SK-N-MC (cell line): ENCODE results near the gene USP32.

ENCODE experiments used
- DNase-seq: peaks from one replicate; pipeline ENCODE4 v3.0.0-alpha.2; 2011; ENCODE audit warnings: low read depth, low spot score
- H3K27ac ChIP-seq: fragments of 200-600 bp; sonication (generic); 2 replicates; pipeline ENCODE4 v1.5.1; 2016; ENCODE audit warnings: mixed run types
- H3K36me3 ChIP-seq: fragments of 200-600 bp; sonication (generic); 2 replicates; pipeline ENCODE4 v1.6.1; 2017; ENCODE audit warnings: antibody characterized with exemption, low read length, mixed read lengths; ENCODE audit not compliant: insufficient read depth
- H3K4me3 ChIP-seq: fragments of 200-600 bp; sonication (generic); 2 replicates; pipeline ENCODE4 v1.5.1; 2016
- H3K9ac ChIP-seq: fragments of 200-600 bp; sonication (generic); 2 replicates; pipeline ENCODE4 v1.8.0; 2017; ENCODE audit warnings: mixed run types, mixed read lengths; ENCODE audit not compliant: insufficient read length
- H3K9me3 ChIP-seq: fragments of 200-600 bp; sonication (generic); 2 replicates; pipeline ENCODE4 v1.6.1; 2017; ENCODE audit warnings: low read depth, mild to moderate bottlenecking, antibody characterized with exemption, low read length, moderate library complexity, mixed read lengths
- EZH2 ChIP-seq: fragments of 200-600 bp; sonication (generic); IDR thresholded peaks from one replicate; pipeline ENCODE4 v1.6.1; 2017; ENCODE audit warnings: antibody characterized with exemption
- FOXP2 ChIP-seq: optimal IDR thresholded peaks from 2 replicates; pipeline ENCODE3; 2011; ENCODE audit warnings: mild to moderate bottlenecking, moderate library complexity; ENCODE audit not compliant: insufficient read depth; ENCODE audit errors: extremely low read length, control extremely low read depth
- POLR2AphosphoS5 ChIP-seq: IDR thresholded peaks from 2 replicates; pipeline ENCODE4 v1.6.1; 2012; ENCODE audit warnings: mild to moderate bottlenecking, low read depth, low read length, borderline replicate concordance

The USP32 gene

DNA sequence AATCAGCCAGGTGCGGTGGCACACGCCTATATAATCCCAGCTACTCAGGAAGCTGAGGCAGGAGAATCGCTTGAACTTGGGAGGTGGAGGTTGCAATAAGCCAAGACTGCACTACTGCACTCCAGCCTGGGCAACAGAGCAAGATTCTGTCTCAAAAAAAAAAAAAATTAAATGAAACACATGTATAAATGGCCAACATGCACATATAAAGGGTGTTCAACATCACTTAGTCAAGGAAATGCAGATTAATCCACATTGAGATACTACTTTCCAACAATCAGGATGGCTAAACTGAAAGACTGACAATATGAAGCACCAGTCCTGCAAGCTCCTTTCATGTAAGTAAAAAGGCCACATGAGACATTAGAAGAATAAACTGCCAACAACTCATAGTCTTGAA, 20.5 kb downstream of the USP32 start:
- Histone ChIP-seq H3K36me3 (no peaks in the 10 kb centered on the region), H3K4me3 (no peak overlapping the region), H3K27ac (0 out of 2 replicates have a peak overlapping the region, but pooled peaks have one; percentile 13), H3K9ac (no peak overlapping the region), H3K9me3 (no peaks in the 10 kb centered on the region)
- DNase-seq = no peak
- TF ChIP-seq FOXP2 = no peak
- TF ChIP-seq POLR2AphosphoS5 = no peak
- no peak for TF ChIP-seq EZH2

- Histone ChIP-seq H3K27ac (no peak overlapping the region), H3K4me3 (no peak overlapping the region), H3K9ac (no peak overlapping the region), H3K9me3 (no peaks in the 10 kb centered on the region), H3K36me3 (no peaks in the 10 kb centered on the region)
- DNase-seq = no peak
- TF ChIP-seq POLR2AphosphoS5 (no peak), EZH2 (no peak), FOXP2 (no peak)
These were observed 22.2 kb downstream of the USP32 start for GRCh38 chr17:60369727-60370126.

DNA sequence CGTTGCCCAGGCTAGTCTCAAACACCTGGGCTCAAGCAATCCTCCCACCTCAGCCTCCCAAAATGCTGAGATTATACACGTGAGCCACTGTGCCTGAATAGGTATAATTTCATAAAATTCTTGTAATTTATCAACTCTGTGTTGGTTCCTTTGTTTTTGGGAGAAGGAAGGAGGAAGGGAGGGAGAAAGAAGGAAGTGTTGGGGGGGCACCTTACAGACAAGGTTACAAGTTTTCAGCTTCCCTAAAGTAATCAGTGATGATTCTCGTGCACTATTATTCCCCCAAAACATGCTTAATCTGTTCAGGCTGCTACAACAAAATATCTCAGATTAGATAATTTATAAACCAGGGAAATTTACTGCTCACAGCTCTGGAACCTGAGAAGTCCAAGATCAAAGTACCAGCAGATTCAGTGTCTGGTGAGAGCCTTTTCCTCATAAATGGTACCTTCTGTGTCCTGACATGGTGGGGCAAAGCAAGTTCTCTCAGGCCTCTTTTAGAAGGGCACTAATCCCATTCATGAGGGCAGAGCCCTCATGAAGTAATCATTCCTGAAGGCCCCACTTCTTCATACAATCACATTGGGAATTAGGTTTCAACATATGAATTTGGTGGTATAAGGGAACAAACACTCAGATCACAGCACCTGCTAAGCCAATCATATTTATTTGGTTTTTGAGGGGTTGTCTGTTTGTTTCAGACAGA, 28.1 kb downstream of the USP32 start:
- no peak for DNase-seq
- H3K36me3 ChIP-seq = no peaks in the 10 kb centered on the region
- no peak overlapping the region for H3K4me3 ChIP-seq
- H3K9ac ChIP-seq = no peak overlapping the region
- no peak overlapping the region for H3K27ac ChIP-seq
- TF ChIP-seq POLR2AphosphoS5 (no peak), FOXP2 (no peak), EZH2 (no peak)
- H3K9me3 ChIP-seq = no peaks in the 10 kb centered on the region

GRCh38 chr17:60362329-60362728, 29.6 kb downstream of the USP32 start:
- Histone ChIP-seq H3K4me3 (no peak overlapping the region), H3K27ac (no peak overlapping the region), H3K9ac (no peak overlapping the region), H3K9me3 (no peaks in the 10 kb centered on the region), H3K36me3 (no peaks in the 10 kb centered on the region)
- DNase-seq = peak; percentile 34
- TF ChIP-seq FOXP2 (no peak), POLR2AphosphoS5 (no peak; the same call in 1 of the 2 replicates), EZH2 (no peak)

GRCh38 chr17:60361889-60362288, 30.0 kb downstream of the USP32 start:
- Histone ChIP-seq H3K9me3 (no peaks in the 10 kb centered on the region), H3K36me3 (no peaks in the 10 kb centered on the region), H3K27ac (no peak overlapping the region), H3K9ac (no peak overlapping the region), H3K4me3 (no peak overlapping the region)
- TF ChIP-seq POLR2AphosphoS5 (no peak), EZH2 (no peak), FOXP2 (no peak)
- DNase-seq = no peak

- Histone ChIP-seq H3K36me3 (no peaks in the 10 kb centered on the region), H3K9me3 (no peaks in the 10 kb centered on the region), H3K9ac (no peak overlapping the region), H3K4me3 (no peak overlapping the region), H3K27ac (no peak overlapping the region)
- DNase-seq = no peak
- TF ChIP-seq FOXP2 (no peak), POLR2AphosphoS5 (no peak), EZH2 (no peak)
These were observed 32.5 kb downstream of the USP32 start for GRCh38 chr17:60359415-60359814.

DNA sequence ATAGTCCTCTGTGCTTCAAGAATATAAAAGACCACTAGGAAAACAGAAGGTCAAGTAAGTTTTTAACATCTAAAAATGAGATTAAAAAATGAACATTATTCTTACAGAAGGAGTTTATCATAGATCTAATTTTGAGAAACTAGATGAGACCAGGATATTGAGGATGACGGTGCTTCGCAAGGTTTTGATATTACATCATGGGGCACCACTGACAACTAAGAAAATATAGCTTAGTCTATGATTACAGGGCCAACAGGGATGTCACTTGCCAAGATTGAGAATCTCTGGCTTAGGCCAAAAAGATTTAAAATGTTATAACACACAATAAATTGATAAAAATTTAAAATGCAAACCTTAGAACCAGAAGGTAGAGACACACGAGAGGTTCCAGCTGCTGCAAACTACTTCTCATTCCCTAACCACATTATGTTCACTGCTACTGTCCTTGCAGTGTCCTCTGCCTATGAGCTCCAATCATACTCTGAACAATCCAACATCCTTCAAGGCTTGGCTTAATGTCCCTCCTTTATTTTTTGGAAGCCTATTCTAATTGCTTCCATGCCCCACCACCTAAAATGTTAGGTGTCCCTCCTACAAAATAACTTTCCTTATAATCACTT, 33.2 kb downstream of the USP32 start:
- no peaks in the 10 kb centered on the region for H3K36me3 ChIP-seq
- no peak for DNase-seq
- H3K4me3 ChIP-seq = no peak overlapping the region
- TF ChIP-seq FOXP2 (no peak), EZH2 (no peak), POLR2AphosphoS5 (no peak)
- no peak overlapping the region for H3K9ac ChIP-seq
- no peaks in the 10 kb centered on the region for H3K9me3 ChIP-seq
- no peak overlapping the region for H3K27ac ChIP-seq

GRCh38 chr17:60356940-60357339, 35.0 kb downstream of the USP32 start:
- no peak overlapping the region for H3K27ac ChIP-seq
- no peaks in the 10 kb centered on the region for H3K36me3 ChIP-seq
- TF ChIP-seq EZH2 (no peak), POLR2AphosphoS5 (no peak), FOXP2 (no peak)
- H3K4me3 ChIP-seq = no peak overlapping the region
- H3K9ac ChIP-seq = no peak overlapping the region
- no peaks in the 10 kb centered on the region for H3K9me3 ChIP-seq
- no peak for DNase-seq
